ENCODE data around the gene RPS19BP1. TPM values are rescaled to one million over a fixed set of nuclear protein-coding genes. Genes with fewer than 3 reads are reported as not detected.
"Not testable (repeated sequence)": the region's sequence is repeated elsewhere in the genome, so short reads cannot be mapped to it uniquely, and the experiment has no call there.

Gene RPS19BP1
- total RNA-seq, 1 donor from 2014 or later: 58.7 TPM

DNA sequence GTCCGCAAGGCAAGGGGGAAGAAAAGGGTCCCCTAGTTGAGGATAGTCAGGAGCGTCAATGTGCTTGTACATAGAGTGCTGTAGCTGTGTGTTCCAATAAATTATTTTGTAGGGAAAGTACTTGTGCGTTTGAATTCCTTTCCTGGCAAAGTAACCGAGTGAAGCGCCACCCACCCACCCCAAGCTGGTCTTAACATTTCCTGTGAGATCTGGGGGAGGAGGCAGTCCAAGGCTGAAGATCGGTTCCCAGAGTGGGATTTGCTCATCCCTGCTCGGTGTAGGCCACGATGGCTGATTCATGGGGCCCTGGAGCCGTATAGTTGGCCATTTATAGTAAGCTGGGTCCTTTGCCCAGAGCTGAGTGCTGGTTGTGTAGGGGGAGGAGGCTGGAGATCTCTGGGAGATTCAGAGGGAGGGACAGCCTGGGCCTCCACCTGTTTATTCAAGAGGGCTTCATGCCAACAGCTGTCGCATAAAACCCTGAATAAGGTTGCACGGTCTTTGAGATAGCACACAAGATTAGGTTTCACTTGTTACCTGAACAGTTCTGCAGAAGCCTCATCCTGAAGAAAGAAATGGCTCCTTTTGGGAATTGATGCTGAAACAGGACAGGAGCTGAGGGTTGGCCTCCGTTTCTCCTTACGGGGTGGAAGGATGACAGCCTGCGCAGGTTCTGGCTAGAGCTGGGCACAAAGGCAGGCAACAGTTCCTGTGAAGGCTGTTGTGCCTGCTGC, 9.8 kb downstream of the RPS19BP1 start:
- H3K4me1 ChIP-seq (ENCODE audit: insufficient read depth, low read length): peaks cover 15% of the 10 kb centered on the region
- H3K27me3 Mint-ChIP-seq (ENCODE audit: low read depth, unreplicated experiment): no peaks in the 10 kb centered on the region
- DNase-seq (ENCODE audit: low read depth): peak; percentile 49
- H3K27ac ChIP-seq (ENCODE audit: low read depth, low read length): no peak overlapping the region
- H3K36me3 ChIP-seq (ENCODE audit: insufficient read depth, low read length): peaks cover 25% of the 10 kb centered on the region
- peaks cover 35% of the 10 kb centered on the region for H3K36me3 Mint-ChIP-seq (ENCODE audit: low read depth, unreplicated experiment)
- H3K27ac Mint-ChIP-seq (ENCODE audit: unreplicated experiment): peak overlapping the region; percentile 100
- H3K9ac ChIP-seq (ENCODE audit: low read length): peak overlapping the region; percentile 97
- H3K9me3 Mint-ChIP-seq (ENCODE audit: unreplicated experiment): no peaks in the 10 kb centered on the region
- H3K4me3 ChIP-seq (ENCODE audit: insufficient read depth, low read depth, low read length): peak overlapping the region; percentile 99
- H3K9me3 ChIP-seq (ENCODE audit: insufficient read depth, low read depth, low read length): no peaks in the 10 kb centered on the region
- TF ChIP-seq EZH2 (IDR thresholded peaks at IDR 0.05; ENCODE audit: insufficient read depth, low read length): no peak
- TF ChIP-seq, protein P1, sequence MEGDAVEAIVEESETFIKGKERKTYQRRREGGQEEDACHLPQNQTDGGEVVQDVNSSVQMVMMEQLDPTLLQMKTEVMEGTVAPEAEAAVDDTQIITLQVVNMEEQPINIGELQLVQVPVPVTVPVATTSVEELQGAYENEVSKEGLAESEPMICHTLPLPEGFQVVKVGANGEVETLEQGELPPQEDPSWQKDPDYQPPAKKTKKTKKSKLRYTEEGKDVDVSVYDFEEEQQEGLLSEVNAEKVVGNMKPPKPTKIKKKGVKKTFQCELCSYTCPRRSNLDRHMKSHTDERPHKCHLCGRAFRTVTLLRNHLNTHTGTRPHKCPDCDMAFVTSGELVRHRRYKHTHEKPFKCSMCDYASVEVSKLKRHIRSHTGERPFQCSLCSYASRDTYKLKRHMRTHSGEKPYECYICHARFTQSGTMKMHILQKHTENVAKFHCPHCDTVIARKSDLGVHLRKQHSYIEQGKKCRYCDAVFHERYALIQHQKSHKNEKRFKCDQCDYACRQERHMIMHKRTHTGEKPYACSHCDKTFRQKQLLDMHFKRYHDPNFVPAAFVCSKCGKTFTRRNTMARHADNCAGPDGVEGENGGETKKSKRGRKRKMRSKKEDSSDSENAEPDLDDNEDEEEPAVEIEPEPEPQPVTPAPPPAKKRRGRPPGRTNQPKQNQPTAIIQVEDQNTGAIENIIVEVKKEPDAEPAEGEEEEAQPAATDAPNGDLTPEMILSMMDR (IDR thresholded peaks at IDR 0.05; ENCODE audit: insufficient read depth, low read depth, low read length): no peak
- H4K20me1 ChIP-seq (ENCODE audit: insufficient read depth, low read length): peaks cover 68% of the 10 kb centered on the region
- FAIRE-seq: no peak
- no peaks in the 10 kb centered on the region for H3K27me3 ChIP-seq (ENCODE audit: insufficient read depth, low read length)
- H3K4me1 Mint-ChIP-seq (ENCODE audit: low read depth, unreplicated experiment): peaks cover 25% of the 10 kb centered on the region
- H3K4me2 ChIP-seq (ENCODE audit: low read length): peak overlapping the region; percentile 93
- peak overlapping the region; percentile 93 for H3K4me3 Mint-ChIP-seq (ENCODE audit: unreplicated experiment)
- peaks cover 68% of the 10 kb centered on the region for H3K79me2 ChIP-seq (ENCODE audit: insufficient read depth, low read length)
- H2AFZ ChIP-seq (ENCODE audit: low read depth, low read length): no peak overlapping the region

GRCh38 chr22:39522091-39522490, 10.5 kb downstream of the RPS19BP1 start:
- not testable (repeated sequence) for H3K27ac ChIP-seq (ENCODE audit: low read depth, low read length); H3K27me3 Mint-ChIP-seq (ENCODE audit: low read depth, unreplicated experiment); H3K9me3 ChIP-seq (ENCODE audit: insufficient read depth, low read depth, low read length); FAIRE-seq; H3K27me3 ChIP-seq (ENCODE audit: insufficient read depth, low read length); H3K9me3 Mint-ChIP-seq (ENCODE audit: unreplicated experiment); H2AFZ ChIP-seq (ENCODE audit: low read depth, low read length); DNase-seq (ENCODE audit: low read depth)
- Mint-ChIP-seq H3K4me1 (ENCODE audit: low read depth, unreplicated experiment) (peaks cover 25% of the 10 kb centered on the region), H3K27ac (ENCODE audit: unreplicated experiment) (peak overlapping the region; percentile 100), H3K4me3 (ENCODE audit: unreplicated experiment) (peak overlapping the region; percentile 93), H3K36me3 (ENCODE audit: low read depth, unreplicated experiment) (peaks cover 35% of the 10 kb centered on the region)
- Histone ChIP-seq H3K79me2 (ENCODE audit: insufficient read depth, low read length) (peaks cover 71% of the 10 kb centered on the region), H3K4me3 (ENCODE audit: insufficient read depth, low read depth, low read length) (peak overlapping the region; percentile 99), H4K20me1 (ENCODE audit: insufficient read depth, low read length) (peaks cover 62% of the 10 kb centered on the region), H3K4me2 (ENCODE audit: low read length) (peak overlapping the region; percentile 93), H3K4me1 (ENCODE audit: insufficient read depth, low read length) (peaks cover 15% of the 10 kb centered on the region), H3K36me3 (ENCODE audit: insufficient read depth, low read length) (peaks cover 25% of the 10 kb centered on the region), H3K9ac (ENCODE audit: low read length) (peak overlapping the region; percentile 97)

DNA sequence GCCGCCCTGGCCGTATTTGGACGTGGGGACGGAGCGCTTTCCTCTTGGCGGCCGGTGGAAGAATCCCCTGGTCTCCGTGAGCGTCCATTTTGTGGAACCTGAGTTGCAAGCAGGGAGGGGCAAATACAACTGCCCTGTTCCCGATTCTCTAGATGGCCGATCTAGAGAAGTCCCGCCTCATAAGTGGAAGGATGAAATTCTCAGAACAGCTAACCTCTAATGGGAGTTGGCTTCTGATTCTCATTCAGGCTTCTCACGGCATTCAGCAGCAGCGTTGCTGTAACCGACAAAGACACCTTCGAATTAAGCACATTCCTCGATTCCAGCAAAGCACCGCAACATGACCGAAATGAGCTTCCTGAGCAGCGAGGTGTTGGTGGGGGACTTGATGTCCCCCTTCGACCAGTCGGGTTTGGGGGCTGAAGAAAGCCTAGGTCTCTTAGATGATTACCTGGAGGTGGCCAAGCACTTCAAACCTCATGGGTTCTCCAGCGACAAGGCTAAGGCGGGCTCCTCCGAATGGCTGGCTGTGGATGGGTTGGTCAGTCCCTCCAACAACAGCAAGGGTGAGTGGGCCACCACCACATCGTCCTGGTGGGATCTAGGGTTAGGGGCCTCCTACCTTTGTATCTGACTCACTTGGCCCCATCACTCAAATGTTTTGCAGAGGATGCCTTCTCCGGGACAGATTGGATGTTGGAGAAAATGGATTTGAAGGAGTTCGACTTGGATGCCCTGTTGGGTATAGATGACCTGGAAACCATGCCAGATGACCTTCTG, 11.3 kb downstream of the RPS19BP1 start:
- H3K36me3 Mint-ChIP-seq (ENCODE audit: low read depth, unreplicated experiment): peaks cover 36% of the 10 kb centered on the region
- peak overlapping the region; percentile 97 for H3K9ac ChIP-seq (ENCODE audit: low read length)
- peak overlapping the region; percentile 93 for H3K4me2 ChIP-seq (ENCODE audit: low read length)
- not testable (repeated sequence) for H3K27me3 Mint-ChIP-seq (ENCODE audit: low read depth, unreplicated experiment); H3K9me3 ChIP-seq (ENCODE audit: insufficient read depth, low read depth, low read length); FAIRE-seq; H3K27me3 ChIP-seq (ENCODE audit: insufficient read depth, low read length); H2AFZ ChIP-seq (ENCODE audit: low read depth, low read length); H3K9me3 Mint-ChIP-seq (ENCODE audit: unreplicated experiment)
- peaks cover 25% of the 10 kb centered on the region for H3K4me1 Mint-ChIP-seq (ENCODE audit: low read depth, unreplicated experiment)
- peaks cover 73% of the 10 kb centered on the region for H3K79me2 ChIP-seq (ENCODE audit: insufficient read depth, low read length)
- peak; percentile 52 for DNase-seq (ENCODE audit: low read depth)
- H3K4me1 ChIP-seq (ENCODE audit: insufficient read depth, low read length): peaks cover 15% of the 10 kb centered on the region
- peak overlapping the region; percentile 99 for H3K4me3 ChIP-seq (ENCODE audit: insufficient read depth, low read depth, low read length)
- peak overlapping the region; percentile 93 for H3K4me3 Mint-ChIP-seq (ENCODE audit: unreplicated experiment)
- H3K36me3 ChIP-seq (ENCODE audit: insufficient read depth, low read length): peaks cover 25% of the 10 kb centered on the region
- H3K27ac Mint-ChIP-seq (ENCODE audit: unreplicated experiment): peak overlapping the region; percentile 100
- H4K20me1 ChIP-seq (ENCODE audit: insufficient read depth, low read length): peaks cover 55% of the 10 kb centered on the region
- H3K27ac ChIP-seq (ENCODE audit: low read depth, low read length): peak overlapping the region; percentile 98

All from astrocyte (in vitro differentiated cells and primary cell).